Neutrophil (primary cell): ENCODE results near the gene PLCB3.

Experiments
- H3K27ac ChIP-seq: fragments of 200-600 bp; sonication (generic); 2 replicates; pipeline ENCODE4 v1.5.1; 2016; ENCODE audit warnings: mild to moderate bottlenecking, moderate library complexity
- H3K27me3 ChIP-seq: fragments of 200-600 bp; sonication (generic); 2 replicates; pipeline ENCODE4 v1.6.0; 2016; ENCODE audit warnings: mild to moderate bottlenecking
- H3K36me3 ChIP-seq: fragments of 200-600 bp; sonication (generic); 2 replicates; pipeline ENCODE4 v1.5.1; 2017
- H3K4me1 ChIP-seq, 2 experiments: fragments of 200-600 bp in 1 of 2; sonication (generic) in 1 of 2; 1 replicate in 1 of 2; 2 replicates in 1 of 2; pipeline versions ENCODE4 v1.5.1 to v1.6.1; 2013 to 2016; ENCODE audit warnings: low read depth in 1 of 2, low read length in 1 of 2, mild to moderate bottlenecking in 1 of 2, moderate library complexity in 1 of 2; ENCODE audit not compliant: control insufficient read depth in 1 of 2, insufficient read depth in 1 of 2
- H3K4me3 ChIP-seq, 2 experiments: fragments of 200-600 bp in 1 of 2; sonication (generic) in 1 of 2; 1 replicate in 1 of 2; 2 replicates in 1 of 2; pipeline ENCODE4 v1.5.1; 2013 to 2016; ENCODE audit warnings: low read depth in 1 of 2, low read length in 1 of 2, mild to moderate bottlenecking in 1 of 2, moderate library complexity in 1 of 2
- H3K9me3 ChIP-seq: fragments of 200-600 bp; sonication (generic); 2 replicates; pipeline ENCODE4 v1.5.1; 2016
- TF ChIP-seq, protein P1 (sequence below): fragments of 200-600 bp; sonication (generic); IDR thresholded peaks from 2 replicates; pipeline ENCODE4 v1.5.1; 2016; ENCODE audit warnings: antibody characterized with exemption

PLCB3 gene

GRCh38 chr11:64297699-64298358 is 46.5 kb downstream of the PLCB3 start:
- TF ChIP-seq, protein P1, sequence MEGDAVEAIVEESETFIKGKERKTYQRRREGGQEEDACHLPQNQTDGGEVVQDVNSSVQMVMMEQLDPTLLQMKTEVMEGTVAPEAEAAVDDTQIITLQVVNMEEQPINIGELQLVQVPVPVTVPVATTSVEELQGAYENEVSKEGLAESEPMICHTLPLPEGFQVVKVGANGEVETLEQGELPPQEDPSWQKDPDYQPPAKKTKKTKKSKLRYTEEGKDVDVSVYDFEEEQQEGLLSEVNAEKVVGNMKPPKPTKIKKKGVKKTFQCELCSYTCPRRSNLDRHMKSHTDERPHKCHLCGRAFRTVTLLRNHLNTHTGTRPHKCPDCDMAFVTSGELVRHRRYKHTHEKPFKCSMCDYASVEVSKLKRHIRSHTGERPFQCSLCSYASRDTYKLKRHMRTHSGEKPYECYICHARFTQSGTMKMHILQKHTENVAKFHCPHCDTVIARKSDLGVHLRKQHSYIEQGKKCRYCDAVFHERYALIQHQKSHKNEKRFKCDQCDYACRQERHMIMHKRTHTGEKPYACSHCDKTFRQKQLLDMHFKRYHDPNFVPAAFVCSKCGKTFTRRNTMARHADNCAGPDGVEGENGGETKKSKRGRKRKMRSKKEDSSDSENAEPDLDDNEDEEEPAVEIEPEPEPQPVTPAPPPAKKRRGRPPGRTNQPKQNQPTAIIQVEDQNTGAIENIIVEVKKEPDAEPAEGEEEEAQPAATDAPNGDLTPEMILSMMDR = no peak
- Histone ChIP-seq H3K27me3 (peaks cover 95% of the 10 kb centered on the region), H3K36me3 (no peaks in the 10 kb centered on the region), H3K4me1 (peaks cover 20 to 27% of the 10 kb centered on the region in 2 experiments), H3K4me3 (no peak overlapping the region), H3K9me3 (no peaks in the 10 kb centered on the region), H3K27ac (no peak overlapping the region)

- no peaks in the 10 kb centered on the region for H3K9me3 ChIP-seq
- TF ChIP-seq, protein P1 = no peak
- H3K27me3 ChIP-seq = peaks cover 86% of the 10 kb centered on the region
- no peaks in the 10 kb centered on the region for H3K36me3 ChIP-seq
- peaks cover 25 to 32% of the 10 kb centered on the region in 2 experiments for H3K4me1 ChIP-seq
- no peak overlapping the region for H3K27ac ChIP-seq
- peak overlapping the region in 1 of 2 experiments; percentile 53 for H3K4me3 ChIP-seq
These were observed 47.9 kb downstream of the PLCB3 start for GRCh38 chr11:64298966-64299846.

- TF ChIP-seq, protein P1 = no peak
- H3K9me3 ChIP-seq = no peaks in the 10 kb centered on the region
- peaks cover 30 to 40% of the 10 kb centered on the region in 2 experiments for H3K4me1 ChIP-seq
- no peaks in the 10 kb centered on the region for H3K36me3 ChIP-seq
- peaks cover 78% of the 10 kb centered on the region for H3K27me3 ChIP-seq
- peak within 1 kb of the TSS; percentile 54 for H3K27ac ChIP-seq
- peak within 1 kb of the TSS; percentile 53 to 54 for H3K4me3 ChIP-seq
These were observed 48.7 kb downstream of the PLCB3 start, which contains the start of gene CATSPERZ for GRCh38 chr11:64299847-64300648. Gene CATSPERZ (plus strand): TSS chr11:64300358. CDS start chr11:64300411, 53 bp downstream.

GRCh38 chr11:64303109-64304031 is 52.0 kb downstream of the PLCB3 start:
- H3K4me1 ChIP-seq = peaks cover 46 to 58% of the 10 kb centered on the region in 2 experiments
- H3K9me3 ChIP-seq = no peaks in the 10 kb centered on the region
- peak overlapping the region in 1 of 2 experiments; percentile 72 for H3K4me3 ChIP-seq
- TF ChIP-seq, protein P1 = no peak
- peaks cover 44% of the 10 kb centered on the region for H3K27me3 ChIP-seq
- peak overlapping the region; percentile 99 for H3K27ac ChIP-seq
- H3K36me3 ChIP-seq = peaks cover 13% of the 10 kb centered on the region
